ENCODE data around the gene KDM4C. TPM values are rescaled to one million over a fixed set of nuclear protein-coding genes. Genes with fewer than 3 reads are reported as not detected.

Gene KDM4C
- total RNA-seq, 6 donors from 2014 or later: 31.6 to 96.4 (median 41.2) TPM

DNA sequence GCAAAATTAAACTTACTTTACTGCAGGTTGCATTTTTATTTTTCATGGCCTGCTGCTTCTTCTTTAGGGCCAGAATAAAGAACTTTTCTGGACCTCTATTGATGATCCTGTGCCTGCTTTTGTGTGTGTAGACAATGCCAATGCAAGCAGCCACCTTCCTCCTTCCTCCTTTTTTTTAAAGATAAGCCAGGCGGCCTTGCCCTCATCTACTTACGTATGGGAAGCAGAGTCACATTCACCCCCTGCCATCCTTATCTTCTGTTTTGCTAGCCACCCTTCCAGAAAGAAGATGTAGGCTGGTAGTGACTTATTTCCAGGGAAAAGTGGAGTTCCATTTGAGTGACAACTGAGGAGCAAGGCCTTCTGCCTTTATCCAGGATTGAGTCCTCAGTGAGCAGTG is 122.9 kb downstream of the KDM4C start:
- Histone ChIP-seq H3K36me3 (no peaks in the 10 kb centered on the region), H3K4me1 (no peaks in the 10 kb centered on the region), H3K4me3 (no peak overlapping the region), H3K9me3 (no peaks in the 10 kb centered on the region), H3K27ac (no peak overlapping the region), H3K27me3 (no peaks in the 10 kb centered on the region)
- no peak for TF ChIP-seq POLR2AphosphoS5 (IDR thresholded peaks at IDR 0.05)
- no peak for TF ChIP-seq EP300 (IDR thresholded peaks at IDR 0.05)
- WGBS, 2 donors: 88 to 90% methylated on average over 2 of the region's 2 CpGs
- DNase-seq: no peak
- no peak for ATAC-seq (ENCODE audit: low FRiP score in 2 of 2)

- H3K9me3 ChIP-seq: no peaks in the 10 kb centered on the region
- WGBS, 2 donors: 65 to 70% methylated on average over 5 of the region's 5 CpGs
- DNase-seq (no peak), ATAC-seq (ENCODE audit: low FRiP score in 2 of 2) (no peak)
- H3K4me3 ChIP-seq: no peak overlapping the region
- TF ChIP-seq POLR2A (IDR thresholded peaks at IDR 0.05) (no peak), POLR2AphosphoS5 (IDR thresholded peaks at IDR 0.05) (no peak), EP300 (IDR thresholded peaks at IDR 0.05) (no peak), CTCF (IDR thresholded peaks at IDR 0.05) (no peak)
- no peak overlapping the region for H3K27ac ChIP-seq
- no peaks in the 10 kb centered on the region for H3K27me3 ChIP-seq
- peaks cover 0 to 7% (median 0%) of the 10 kb centered on the region in 4 donors for H3K36me3 ChIP-seq
- no peaks in the 10 kb centered on the region for H3K4me1 ChIP-seq
Observed at GRCh38 chr9:6884101-6884500, 126.3 kb downstream of the KDM4C start.

GRCh38 chr9:6884990-6885389 is 127.2 kb downstream of the KDM4C start:
- TF ChIP-seq POLR2AphosphoS5 (IDR thresholded peaks at IDR 0.05): no peak
- TF ChIP-seq CTCF (IDR thresholded peaks at IDR 0.05): no peak
- TF ChIP-seq EP300 (IDR thresholded peaks at IDR 0.05): no peak
- no peak for TF ChIP-seq POLR2A (IDR thresholded peaks at IDR 0.05)
- Histone ChIP-seq H3K9me3 (no peaks in the 10 kb centered on the region), H3K4me3 (no peak overlapping the region), H3K36me3 (peaks cover 0 to 7% (median 0%) of the 10 kb centered on the region in 4 donors), H3K4me1 (no peaks in the 10 kb centered on the region), H3K27ac (no peak overlapping the region), H3K27me3 (no peaks in the 10 kb centered on the region)
- WGBS, 2 donors: 85 to 95% methylated on average over 2 of the region's 2 CpGs
- DNase-seq (no peak), ATAC-seq (ENCODE audit: low FRiP score in 2 of 2) (no peak)

GRCh38 chr9:6887051-6887450 is 129.3 kb downstream of the KDM4C start:
- Histone ChIP-seq H3K27me3 (no peaks in the 10 kb centered on the region), H3K36me3 (peaks cover 0 to 7% (median 0%) of the 10 kb centered on the region in 4 donors), H3K27ac (no peak overlapping the region), H3K9me3 (no peaks in the 10 kb centered on the region), H3K4me1 (no peaks in the 10 kb centered on the region), H3K4me3 (no peak overlapping the region)
- ATAC-seq (ENCODE audit: low FRiP score in 2 of 2) (no peak), DNase-seq (no peak)
- TF ChIP-seq POLR2A (IDR thresholded peaks at IDR 0.05): no peak
- TF ChIP-seq CTCF (IDR thresholded peaks at IDR 0.05): no peak
- no peak for TF ChIP-seq EP300 (IDR thresholded peaks at IDR 0.05)
- TF ChIP-seq POLR2AphosphoS5 (IDR thresholded peaks at IDR 0.05): no peak
- 90 to 96% methylated on average over 2 of the region's 2 CpGs for WGBS, 2 donors

GRCh38 chr9:6889868-6890267 is 132.1 kb downstream of the KDM4C start:
- ATAC-seq (ENCODE audit: low FRiP score in 2 of 2) (peak in 1 of 2 donors; percentile 52), DNase-seq (no peak)
- TF ChIP-seq EP300 (IDR thresholded peaks at IDR 0.05) (no peak), POLR2AphosphoS5 (IDR thresholded peaks at IDR 0.05) (no peak), CTCF (IDR thresholded peaks at IDR 0.05) (no peak), POLR2A (IDR thresholded peaks at IDR 0.05) (no peak)
- Histone ChIP-seq H3K9me3 (no peaks in the 10 kb centered on the region), H3K4me1 (no peaks in the 10 kb centered on the region), H3K36me3 (peaks cover 0 to 17% (median 0%) of the 10 kb centered on the region in 4 donors), H3K27ac (no peak overlapping the region), H3K4me3 (no peak overlapping the region), H3K27me3 (no peaks in the 10 kb centered on the region)
- 87 to 95% methylated on average over 5 of the region's 5 CpGs for WGBS, 2 donors
